NCI-H2171 treated with DMSO at 0.1 percent for 48 hours (cell line): ENCODE measurements around the gene COL5A1.

Experiments used
- DNase-seq: peaks from one replicate; lab custom pipeline; 2025; lab: John Stamatoyannopoulos, UW

COL5A1 gene

DNA sequence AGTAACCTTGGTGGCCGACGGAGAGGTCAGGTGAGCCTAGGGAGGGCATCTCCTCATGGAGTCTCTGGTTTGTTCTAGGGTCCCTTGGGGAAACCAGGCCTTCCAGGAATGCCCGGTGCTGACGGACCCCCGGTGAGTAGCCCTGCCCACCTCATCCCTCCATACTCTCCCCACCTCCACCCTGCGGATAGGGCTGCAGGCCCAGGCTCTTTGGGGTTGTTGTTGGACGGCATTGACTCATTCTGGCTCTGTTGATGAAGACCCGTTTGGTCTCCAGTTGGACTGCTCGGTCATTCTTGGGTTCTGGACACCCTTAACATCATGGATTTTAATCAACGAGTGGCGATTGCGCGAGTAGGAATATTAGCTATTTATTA lies 126.7 kb downstream of the COL5A1 start:
- DNase-seq, result no peak

DNA sequence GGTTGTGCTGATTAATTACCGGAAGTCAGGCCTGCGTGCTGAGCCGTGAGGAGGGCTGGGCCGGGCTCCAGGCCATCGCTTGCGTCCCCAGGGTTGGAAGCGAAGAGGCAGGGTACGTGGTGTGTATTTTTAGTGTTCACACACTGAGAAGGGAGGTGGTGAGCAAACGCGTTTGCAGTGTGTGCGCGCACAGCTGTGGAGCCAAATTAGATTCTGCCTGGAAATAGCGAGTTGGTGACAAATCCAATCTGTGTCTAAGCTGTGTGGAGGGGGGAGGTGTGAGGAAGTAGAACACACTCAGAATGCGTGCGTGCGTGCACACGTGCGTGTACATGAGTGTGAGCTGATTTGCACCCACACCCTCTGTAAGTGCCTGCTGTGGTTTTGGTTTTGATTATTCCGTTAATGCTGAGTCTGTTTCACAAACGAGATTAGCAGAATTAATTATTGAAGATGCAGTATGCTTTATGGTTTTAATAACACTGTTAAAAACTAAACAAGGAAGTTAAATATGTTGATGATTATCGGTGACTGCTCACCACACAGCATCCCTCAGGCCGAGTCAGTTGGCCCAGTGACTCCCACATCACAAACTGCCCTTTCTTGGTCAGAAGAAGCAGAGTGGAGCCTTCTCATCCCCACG lies 127.2 kb downstream of the COL5A1 start:
- no peak for DNase-seq

DNA sequence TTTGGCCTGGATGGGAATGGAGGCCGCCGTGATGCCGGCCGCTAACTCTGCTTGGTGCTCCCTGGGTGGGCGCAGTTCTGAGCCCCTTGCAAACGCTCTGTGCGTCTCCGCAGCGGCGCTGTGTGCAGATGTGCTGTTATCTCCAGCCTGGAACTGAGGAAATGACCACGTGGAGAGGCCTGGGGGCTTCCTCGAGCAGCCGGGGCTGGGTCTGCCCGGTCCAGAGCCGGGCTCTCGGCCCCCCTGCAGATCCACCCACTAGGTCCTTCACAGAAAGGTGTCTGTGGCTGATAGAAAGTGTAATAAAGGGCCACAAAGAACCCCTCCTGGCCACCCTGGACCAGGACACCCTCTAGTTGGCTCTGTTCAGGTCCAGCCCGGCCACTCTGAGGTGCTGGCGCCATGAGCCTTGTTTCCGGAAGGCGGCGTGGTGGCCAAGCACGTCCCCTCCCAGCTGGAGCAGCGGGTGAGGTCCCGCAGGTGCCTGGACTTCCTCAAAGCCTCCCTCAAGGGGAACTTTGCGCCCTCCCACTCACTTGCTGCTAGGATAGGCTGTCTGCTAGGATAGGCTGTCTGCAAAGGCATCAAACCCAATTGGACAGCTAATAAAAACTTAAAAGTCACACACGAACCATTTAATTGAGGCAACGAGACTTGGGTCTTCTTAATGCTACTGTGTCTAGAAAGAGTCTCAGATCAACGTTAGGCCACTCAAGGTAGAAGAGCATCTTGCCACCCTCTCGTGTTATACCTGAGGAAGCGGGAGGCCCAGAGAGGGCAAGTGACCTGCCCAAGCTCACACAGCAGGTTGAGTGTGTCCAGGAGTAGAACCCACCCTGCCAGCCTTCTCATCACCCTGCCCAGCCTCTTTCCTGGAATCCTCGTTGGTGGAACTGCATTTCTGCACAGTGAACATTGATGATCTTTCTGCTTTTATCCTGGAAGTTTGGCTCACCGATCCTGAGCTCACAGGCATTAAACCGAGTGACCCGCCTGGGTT lies 129.7 kb downstream of the COL5A1 start:
- DNase-seq, result no peak

DNA sequence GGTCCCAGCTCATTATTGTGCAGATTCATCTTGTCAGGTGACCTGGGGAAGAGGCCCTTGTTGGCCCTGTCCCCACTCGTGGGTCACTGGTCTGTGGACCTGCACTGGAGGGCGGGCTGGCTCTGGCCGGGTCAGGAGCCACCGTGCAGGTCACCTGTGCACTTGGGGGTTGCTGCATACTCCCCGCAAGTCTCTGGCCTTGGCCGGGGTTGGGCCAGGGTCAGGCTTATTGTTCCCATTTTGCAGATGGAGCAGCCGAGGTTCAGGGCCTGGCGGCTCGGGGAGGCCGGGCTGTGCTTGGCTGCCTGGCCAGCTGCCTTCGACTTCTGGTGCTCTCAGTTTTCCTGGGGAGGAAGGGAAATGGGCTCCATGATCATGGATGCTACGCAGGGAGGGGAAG lies 130.7 kb downstream of the COL5A1 start:
- DNase-seq, result no peak

DNA sequence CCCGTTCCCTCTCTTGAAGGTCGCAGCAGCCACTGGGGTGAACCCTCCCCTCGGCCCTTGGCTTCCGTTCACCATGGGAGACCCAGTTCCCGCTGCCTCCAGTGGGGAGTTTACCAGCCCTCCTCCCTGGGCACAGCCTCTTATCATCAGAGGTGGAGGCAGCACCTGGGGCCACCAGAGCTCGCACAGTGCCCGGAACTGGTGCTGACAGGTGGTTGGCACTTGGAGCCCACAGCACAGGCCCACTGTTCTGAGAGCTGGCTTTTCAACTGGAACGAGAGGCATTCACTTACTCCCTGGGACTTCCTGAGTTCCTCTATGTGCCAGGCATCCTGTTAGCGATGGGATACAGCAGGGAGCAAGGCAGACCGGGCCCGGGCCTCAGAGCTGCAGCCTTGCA lies 132.2 kb downstream of the COL5A1 start:
- DNase-seq, result no peak

DNA sequence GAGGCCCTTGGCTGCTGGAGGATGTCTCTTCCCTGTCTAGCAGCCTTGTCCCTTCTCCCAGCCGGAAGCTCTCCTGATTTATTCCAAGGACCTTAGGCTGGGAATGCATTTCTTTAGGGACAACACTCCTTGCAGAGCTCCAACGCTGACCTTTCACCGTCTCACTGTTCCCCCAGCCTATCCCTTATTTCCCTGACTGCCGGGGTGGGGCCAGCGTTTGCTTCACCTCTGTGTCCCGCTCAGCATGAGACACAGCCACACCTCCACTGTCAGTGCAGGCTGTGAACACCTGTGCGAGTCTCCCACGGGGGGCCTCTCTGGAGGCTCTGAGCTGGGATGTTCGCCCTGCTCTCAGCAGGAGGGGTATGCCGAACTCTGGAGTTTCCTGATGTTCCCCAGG lies 132.8 kb downstream of the COL5A1 start:
- peak; percentile 63 for DNase-seq

DNA sequence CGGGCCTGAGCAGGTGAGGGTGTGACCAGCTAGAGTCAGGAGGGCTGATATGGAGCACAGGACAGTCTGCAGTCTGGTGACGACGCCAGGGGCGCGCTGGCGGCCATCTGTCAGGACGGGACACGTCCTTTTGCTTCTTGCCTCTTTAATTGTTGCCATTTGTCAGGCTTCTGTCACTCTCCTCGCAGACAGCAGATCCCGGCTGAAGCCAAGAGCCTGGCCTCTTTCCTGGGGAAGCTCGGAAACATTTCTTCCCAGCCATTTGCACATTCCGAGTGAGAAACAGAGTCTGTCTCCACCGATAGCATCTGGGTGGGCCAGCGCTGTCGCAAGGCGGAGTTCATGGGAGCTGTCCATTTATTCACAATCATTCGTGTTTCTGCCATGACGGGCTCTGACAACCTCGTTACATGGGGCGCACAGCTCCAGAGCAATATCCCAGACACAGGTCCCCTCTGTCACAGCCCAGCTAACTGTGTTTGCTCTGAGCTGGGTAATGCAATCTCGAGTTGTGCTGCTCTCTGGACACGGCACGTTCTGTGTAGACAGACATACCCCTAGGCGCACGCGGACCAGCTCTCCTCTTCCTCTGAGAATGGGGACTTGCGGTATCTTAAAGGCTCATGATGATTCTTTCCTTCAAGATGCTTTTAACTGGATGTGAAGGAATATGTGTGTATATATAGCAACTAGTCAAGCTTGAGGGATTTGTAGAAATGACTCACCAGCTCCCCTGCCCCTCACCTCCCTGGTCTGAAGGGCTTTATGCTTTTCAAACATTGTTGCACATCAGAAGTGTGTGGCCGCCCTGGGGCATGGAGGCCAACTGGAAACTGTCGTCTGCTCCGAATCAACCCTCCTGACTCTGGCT lies 133.7 kb downstream of the COL5A1 start:
- DNase-seq, result peak; percentile 75

DNA sequence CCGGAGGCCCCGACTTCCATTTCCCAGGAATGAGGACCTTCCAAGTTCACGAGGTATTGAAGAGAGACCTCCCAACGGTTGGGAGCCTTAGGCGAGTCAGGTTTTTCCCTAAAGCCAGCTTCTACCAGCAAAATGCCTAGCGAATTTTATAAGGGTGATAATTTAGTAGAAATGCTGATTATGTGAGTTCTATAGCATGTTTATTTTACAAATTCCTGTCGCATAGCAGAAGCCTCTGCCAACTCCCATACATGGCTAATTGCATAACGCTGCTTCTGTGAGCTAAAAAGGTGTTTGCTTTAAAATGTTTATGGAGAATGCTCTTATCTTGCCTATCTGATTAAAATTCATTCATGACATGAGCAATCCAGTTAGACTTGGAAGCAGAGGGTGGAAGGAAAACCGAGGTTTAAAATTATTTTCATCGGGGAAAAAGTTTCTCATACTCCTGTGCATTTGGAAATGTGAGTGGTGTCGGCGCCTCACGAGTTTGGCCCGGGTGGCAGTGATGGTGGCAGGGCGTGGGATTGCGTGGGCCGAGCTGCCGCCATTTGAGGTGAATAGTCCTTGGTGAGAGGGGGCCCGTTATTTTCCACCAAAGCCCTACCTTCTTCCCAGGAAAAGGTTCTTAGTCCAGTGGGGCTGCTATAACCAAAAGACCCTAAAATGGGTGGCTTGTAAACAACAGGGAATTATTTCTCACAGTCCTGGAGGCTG lies 134.6 kb downstream of the COL5A1 start:
- DNase-seq, result no peak

DNA sequence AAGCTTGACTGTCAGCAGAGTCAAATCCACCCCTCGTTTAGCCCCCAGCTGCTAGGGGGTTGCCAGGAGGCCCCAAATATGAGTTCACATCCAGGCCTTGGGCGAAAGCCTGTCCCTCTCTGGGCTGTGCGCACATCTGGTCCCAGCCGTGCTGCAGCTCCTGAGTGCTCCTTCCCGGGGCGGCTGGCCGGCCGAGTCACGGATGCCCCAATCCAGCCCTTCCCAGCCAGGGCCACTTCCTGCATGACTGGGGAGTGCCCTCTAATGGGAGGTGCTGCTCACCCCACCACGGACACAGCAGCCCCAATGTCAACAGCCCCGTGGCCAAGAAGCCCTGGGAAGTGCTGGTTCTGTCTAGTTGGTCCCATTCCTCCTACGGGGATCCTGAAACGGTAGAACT lies 135.6 kb downstream of the COL5A1 start:
- no peak for DNase-seq

DNA sequence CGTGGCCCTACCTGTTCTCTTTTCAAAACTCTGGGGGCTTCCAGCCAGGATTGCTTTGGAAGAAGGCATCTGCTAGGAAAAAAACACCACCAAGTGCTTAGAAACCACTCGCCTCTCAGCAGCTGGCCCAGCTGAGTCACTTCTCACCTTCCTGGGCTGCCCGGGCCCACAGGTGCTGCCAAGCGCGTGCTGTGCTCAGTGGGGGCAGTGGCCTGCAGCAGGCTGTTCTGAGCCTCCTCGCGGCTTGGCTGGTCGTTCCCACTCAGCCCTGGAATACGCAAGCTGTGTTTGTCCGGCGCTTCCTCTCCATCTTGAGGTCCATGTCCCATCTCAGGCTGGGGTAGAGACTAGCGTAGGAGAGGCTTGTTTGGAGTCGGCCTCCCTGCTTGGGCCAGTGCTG lies 136.6 kb downstream of the COL5A1 start:
- DNase-seq, result peak; percentile 79

DNA sequence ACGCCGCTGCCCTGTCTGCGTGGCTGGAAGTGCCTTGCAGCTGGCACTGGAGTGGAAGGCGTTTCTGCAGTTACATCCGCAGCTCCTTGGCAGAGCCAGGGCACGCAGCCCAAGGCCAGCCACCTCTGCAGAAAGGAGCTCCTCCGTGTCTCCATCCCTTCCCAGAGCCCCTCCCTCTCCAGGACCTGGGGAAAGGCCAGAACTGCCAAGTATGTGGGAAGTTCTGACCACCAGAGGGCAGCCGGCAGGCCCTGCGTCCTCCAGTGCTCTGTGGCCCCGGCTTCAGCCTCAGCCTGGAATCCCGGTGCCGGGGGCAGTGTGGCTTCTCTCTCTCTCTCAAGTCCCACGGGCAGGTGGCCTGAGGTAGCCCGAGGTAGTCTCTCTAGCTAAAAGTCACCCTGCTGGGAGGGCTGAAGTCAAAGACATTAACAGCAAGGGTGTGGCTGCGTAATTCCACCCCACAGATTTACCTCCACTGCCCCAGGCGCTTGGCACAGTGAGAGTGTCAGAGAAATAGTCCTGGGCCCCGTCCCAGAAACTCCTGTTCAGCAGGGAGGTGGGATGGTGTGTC lies 137.3 kb downstream of the COL5A1 start:
- DNase-seq, result no peak

DNA sequence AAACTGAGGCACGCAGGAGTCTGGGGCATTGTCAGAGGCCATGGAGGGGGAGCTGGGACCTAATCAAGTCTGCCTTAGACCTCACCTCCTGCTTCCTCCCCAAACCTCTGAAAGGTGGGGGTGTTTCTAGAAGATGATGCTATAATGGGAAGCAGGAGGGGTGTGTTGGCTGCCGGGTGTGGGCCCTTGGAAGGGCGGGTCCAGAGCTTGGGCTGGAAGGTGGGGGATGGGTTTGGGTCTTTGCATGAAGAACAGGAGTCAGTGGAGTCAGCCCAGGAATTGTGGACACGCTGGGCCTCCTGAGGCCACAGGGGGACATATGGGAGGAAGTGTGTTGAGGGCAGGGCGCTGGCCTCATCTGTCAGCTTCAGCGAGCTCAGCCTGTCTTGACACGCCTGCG lies 138.0 kb downstream of the COL5A1 start:
- DNase-seq, result no peak

DNA sequence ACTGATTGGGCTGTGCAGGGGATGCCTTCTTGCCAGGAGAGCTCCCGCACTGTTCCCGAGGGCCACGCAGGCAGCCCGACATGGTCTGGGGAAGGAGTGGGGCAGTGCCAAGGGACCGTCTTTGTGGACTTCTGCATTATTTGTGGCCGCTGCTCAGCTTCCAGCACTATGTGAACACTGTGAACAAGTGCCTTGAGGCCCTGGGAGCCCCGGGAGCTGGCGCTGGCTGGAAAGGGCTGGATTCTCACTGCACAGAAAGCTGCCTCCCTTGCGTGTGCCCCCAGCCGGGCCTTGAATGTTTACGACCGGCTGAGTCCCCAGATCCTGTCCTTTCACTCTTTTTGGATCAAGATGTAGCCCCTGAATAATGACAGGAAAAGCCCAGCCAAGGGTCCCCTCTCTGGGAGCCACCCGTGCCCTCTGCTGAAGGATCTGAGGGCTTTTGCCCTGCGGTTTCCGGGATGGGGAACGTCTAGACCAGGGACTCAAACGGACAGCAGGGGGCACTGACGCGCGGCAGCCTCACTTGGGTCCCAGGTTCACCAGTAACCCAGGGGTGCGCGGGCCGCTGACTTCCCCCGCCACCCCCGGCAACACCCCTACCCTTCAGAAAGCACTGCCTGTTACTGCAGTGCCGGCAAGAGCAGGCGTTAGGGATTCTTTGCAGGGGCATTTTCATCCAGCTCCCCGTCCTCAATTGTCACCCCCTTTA lies 140.1 kb downstream of the COL5A1 start:
- no peak for DNase-seq

DNA sequence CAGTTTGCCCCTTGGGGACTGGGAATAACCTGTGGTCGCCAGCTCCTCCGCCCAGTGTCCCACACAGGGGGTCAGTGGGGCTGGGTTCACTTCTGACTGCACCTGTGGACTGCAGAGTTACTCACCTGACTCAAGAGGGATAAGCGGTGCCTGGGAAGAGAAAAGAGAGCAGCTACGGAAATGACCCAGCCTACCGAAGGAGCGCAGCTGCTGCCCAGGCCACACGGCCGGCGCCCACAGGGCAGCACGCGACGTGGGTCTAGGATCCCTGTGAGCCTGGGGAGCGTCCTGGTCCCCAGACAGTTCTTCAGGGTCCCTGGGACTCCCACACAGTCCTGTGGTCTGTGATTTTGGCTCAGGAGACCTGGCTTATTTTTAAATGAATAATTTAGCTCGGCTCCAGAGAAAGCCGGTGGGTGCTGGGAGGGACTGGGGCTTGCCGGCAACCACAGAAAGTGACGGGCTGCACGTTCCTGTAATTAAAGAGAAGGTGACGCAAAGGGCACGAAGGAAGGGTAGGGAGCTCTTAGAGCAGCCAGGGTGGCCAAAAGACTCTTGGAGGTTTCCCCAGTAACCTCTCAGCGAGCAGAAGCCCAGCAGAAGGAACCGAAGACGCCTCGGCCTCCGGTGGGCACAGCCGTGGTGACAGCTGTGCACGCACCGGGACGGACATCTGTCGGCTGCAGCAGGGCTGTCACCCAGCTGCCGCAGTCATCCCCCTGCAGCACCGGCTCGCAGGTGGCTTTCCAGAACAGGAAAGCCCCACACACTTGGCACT lies 141.5 kb downstream of the COL5A1 start:
- peak; percentile 96 for DNase-seq

DNA sequence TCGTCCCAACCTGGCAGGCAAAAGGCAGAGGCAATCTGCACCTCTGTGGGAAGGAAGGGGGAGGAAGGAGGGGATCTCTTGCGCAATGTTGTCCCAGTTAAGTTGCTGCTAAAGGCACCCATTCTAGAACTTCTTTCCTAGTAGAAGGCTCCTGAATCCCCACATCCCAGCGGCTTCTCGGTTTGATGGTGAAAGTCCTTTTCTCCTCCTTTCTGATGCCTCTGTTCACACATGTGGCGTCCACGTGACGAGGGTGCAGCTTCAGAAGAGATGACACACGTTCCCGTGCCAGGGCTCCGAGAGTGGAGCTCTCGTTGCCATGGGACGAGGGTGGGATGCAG lies 142.1 kb downstream of the COL5A1 start:
- no peak for DNase-seq

DNA sequence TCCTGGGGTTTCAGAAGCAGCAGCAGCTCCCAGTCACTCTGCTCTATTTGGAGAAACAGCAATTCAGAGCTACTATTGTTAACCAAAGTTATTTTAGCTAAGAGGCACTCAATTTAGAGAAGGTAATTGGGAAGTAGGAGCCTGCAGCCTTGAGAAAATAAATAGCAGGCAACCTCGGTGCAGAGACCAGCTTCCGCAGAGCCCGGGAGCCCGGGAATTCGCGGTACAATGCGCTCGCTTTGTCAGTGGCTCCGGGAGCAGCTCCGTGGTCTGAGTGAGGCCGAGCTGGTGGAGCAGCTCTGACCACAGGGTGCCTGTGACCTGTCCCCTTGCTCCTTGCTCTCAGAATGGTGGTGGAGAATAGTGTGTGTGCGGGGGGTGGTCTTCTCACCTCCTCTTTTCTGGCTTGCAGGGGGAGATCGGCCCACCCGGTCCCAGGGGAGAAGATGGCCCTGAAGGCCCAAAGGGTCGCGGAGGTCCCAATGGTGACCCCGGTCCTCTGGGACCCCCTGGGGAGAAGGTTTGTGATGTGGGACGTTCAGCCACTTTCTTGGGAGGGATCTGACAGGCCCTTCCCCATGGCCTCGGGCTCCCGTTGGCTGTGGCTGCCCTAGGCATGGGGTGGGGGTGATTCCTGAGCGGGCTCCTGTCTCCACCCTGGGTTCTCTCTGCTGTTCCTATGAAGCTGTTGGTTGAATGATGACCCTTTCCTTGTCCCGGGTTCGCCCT lies 143.1 kb downstream of the COL5A1 start:
- DNase-seq, result no peak

DNA sequence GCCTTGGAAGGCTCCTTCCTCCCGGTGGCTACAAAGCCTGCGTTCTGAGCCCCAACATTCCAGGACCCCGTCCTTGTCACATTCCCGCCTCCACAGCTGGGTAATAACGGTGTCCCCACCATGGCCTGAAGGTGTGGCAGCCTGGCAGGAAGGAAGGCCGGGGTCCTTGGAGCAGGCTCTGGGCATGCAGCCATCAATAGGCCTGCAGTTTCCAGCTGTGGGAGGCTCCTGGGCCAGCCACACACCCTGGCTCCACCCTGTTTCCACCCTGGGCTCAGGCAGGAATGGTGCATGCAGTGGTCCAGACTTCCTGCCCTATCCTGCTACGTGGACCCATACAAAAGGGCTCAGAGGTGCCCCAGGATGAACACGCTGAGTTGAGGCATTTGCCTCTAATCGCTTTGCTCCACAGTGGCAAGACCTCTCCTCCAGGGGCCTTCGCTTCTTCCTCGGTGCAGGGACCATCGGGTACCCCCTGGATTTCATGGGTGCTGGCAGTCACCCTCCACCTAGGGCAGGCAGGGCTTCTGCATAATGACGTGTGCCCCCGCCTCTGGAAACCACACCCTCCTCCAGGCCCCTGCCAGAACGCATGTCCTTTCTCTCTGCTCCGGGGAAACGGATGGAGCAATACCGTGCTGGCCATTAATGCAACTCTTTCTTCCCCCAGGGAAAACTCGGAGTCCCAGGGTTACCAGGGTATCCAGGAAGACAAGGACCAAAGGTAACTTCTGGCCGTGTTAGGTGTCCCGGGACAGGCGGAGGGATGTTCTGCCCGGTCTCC lies 143.9 kb downstream of the COL5A1 start:
- no peak for DNase-seq
